T-helper 2 cell treated with Interferon-gamma antibody and Interleukin-4, amounts not matched to agents 5 μg/mL and 100 μg/mL, for 36 hours (primary cell): ENCODE measurements around the gene ASF1A.

Experiments
- DNase-seq: peaks from one replicate; pipeline ENCODE4 v3.0.0; 2021; ENCODE audit warnings: low spot score
- H3K27ac Mint-ChIP-seq: one replicate; pipeline ENCODE4 v1.8.0; 2021; ENCODE audit warnings: mild to moderate bottlenecking, mixed read lengths
- H3K27me3 Mint-ChIP-seq: one replicate; pipeline ENCODE4 v1.8.0; 2021; ENCODE audit warnings: low read depth, mixed read lengths
- H3K36me3 Mint-ChIP-seq: one replicate; pipeline ENCODE4 v1.8.0; 2021; ENCODE audit warnings: low read depth, mixed read lengths
- H3K4me1 Mint-ChIP-seq: one replicate; pipeline ENCODE4 v1.8.0; 2021; ENCODE audit warnings: low read depth, mixed read lengths
- H3K4me3 Mint-ChIP-seq: one replicate; pipeline ENCODE4 v1.8.0; 2022; ENCODE audit warnings: mild to moderate bottlenecking, moderate library complexity, mixed read lengths
- H3K9me3 Mint-ChIP-seq: one replicate; pipeline ENCODE4 v1.8.0; 2021; ENCODE audit warnings: mixed read lengths

Gene ASF1A

GRCh38 chr6:118935978-118936703 lies 42.2 kb downstream of the ASF1A start:
- no peaks in the 10 kb centered on the region for H3K27me3 Mint-ChIP-seq
- H3K9me3 Mint-ChIP-seq = peaks cover 7% of the 10 kb centered on the region
- DNase-seq = no peak
- peaks cover 23% of the 10 kb centered on the region for H3K4me1 Mint-ChIP-seq
- peak overlapping the region; percentile 89 for H3K4me3 Mint-ChIP-seq
- H3K27ac Mint-ChIP-seq = peak overlapping the region; percentile 91
- H3K36me3 Mint-ChIP-seq = peaks cover 12% of the 10 kb centered on the region

GRCh38 chr6:118939683-118940082 lies 45.7 kb downstream of the ASF1A start:
- Mint-ChIP-seq H3K4me1 (peaks cover 13% of the 10 kb centered on the region), H3K36me3 (peaks cover 9% of the 10 kb centered on the region), H3K27me3 (no peaks in the 10 kb centered on the region), H3K27ac (no peak overlapping the region), H3K4me3 (no peak overlapping the region), H3K9me3 (peaks cover 26% of the 10 kb centered on the region)
- no peak for DNase-seq

- H3K36me3 Mint-ChIP-seq = peaks cover 11% of the 10 kb centered on the region
- H3K4me1 Mint-ChIP-seq = peaks cover 6% of the 10 kb centered on the region
- no peak overlapping the region for H3K4me3 Mint-ChIP-seq
- no peak for DNase-seq
- H3K9me3 Mint-ChIP-seq = peaks cover 36% of the 10 kb centered on the region
- H3K27ac Mint-ChIP-seq = no peak overlapping the region
- H3K27me3 Mint-ChIP-seq = no peaks in the 10 kb centered on the region
Measured at GRCh38 chr6:118940770-118941169, 46.8 kb downstream of the ASF1A start.

GRCh38 chr6:118945217-118945616 lies 51.3 kb downstream of the ASF1A start:
- DNase-seq = no peak
- Mint-ChIP-seq H3K4me3 (no peak overlapping the region), H3K9me3 (peaks cover 33% of the 10 kb centered on the region), H3K36me3 (peaks cover 2% of the 10 kb centered on the region), H3K4me1 (no peaks in the 10 kb centered on the region), H3K27ac (no peak overlapping the region), H3K27me3 (peaks cover 5% of the 10 kb centered on the region)

- H3K27me3 Mint-ChIP-seq = peaks cover 15% of the 10 kb centered on the region
Measured at GRCh38 chr6:118952683-118953082, 58.7 kb downstream of the ASF1A start.

GRCh38 chr6:118953391-118953790 lies 59.4 kb downstream of the ASF1A start:
- Mint-ChIP-seq H3K4me1 (peaks cover 3% of the 10 kb centered on the region), H3K27me3 (peaks cover 15% of the 10 kb centered on the region), H3K9me3 (no peaks in the 10 kb centered on the region), H3K36me3 (no peaks in the 10 kb centered on the region), H3K27ac (no peak overlapping the region), H3K4me3 (no peak overlapping the region)
- no peak for DNase-seq

More at GRCh38 chr6:118952683-118953082, 58.7 kb downstream of the ASF1A start:
- Mint-ChIP-seq H3K27ac (no peak overlapping the region), H3K9me3 (no peaks in the 10 kb centered on the region), H3K36me3 (no peaks in the 10 kb centered on the region), H3K4me1 (no peaks in the 10 kb centered on the region), H3K4me3 (no peak overlapping the region)
- DNase-seq = no peak
